ENCODE measurements around the gene GAA.

Gene GAA

DNA sequence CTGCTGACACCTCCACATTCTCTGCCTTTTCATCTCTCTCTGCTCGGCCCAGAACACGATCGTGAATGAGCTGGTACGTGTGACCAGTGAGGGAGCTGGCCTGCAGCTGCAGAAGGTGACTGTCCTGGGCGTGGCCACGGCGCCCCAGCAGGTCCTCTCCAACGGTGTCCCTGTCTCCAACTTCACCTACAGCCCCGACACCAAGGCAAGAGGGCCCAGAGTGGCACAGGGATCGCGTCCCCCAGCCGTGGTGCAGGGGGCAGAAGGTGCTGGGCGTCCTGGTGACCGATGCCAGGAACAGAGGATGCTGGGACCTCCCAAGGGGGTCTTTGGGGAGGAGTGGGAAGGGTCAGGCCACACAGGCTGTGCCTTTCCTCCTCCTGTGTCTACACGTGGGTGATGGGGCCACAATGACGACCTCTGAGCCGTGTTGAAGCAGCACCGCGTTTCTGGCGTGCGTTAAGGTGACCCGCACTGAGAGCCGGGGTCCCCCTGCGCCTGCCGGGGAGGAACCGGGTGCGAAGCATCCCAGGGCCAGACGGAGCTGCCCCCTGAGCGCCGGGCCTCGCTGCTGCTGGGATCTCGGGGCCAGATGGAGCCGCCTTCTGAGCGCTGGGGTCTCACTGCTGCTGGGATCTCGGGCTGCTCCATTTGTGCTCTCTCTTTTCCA, 17.4 kb downstream of the GAA start:
- no peak for DNase-seq

DNA sequence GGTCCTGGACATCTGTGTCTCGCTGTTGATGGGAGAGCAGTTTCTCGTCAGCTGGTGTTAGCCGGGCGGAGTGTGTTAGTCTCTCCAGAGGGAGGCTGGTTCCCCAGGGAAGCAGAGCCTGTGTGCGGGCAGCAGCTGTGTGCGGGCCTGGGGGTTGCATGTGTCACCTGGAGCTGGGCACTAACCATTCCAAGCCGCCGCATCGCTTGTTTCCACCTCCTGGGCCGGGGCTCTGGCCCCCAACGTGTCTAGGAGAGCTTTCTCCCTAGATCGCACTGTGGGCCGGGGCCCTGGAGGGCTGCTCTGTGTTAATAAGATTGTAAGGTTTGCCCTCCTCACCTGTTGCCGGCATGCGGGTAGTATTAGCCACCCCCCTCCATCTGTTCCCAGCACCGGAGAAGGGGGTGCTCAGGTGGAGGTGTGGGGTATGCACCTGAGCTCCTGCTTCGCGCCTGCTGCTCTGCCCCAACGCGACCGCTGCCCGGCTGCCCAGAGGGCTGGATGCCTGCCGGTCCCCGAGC, 17.9 kb downstream of the GAA start:
- DNase-seq: no peak

DNA sequence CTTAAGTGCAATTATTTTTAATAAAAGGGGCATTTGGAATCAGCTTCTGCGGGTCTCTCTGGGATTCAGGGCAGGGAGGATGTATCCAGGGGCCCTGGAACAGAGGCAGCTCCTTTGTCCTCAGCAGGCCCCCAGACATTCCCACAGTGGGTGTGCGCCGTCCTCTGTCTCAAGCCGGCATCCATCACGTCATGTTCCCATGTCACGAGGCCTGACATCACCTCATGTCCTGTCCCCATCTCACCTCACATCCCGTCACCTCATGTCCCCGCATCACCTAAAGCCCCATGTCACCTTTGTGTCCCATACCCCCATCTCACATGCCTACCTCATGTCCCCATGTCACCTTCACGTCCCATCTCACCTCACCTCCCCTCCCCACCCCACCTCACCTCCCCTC, 18.5 kb downstream of the GAA start:
- DNase-seq: no peak

GRCh38 chr17:80122026-80122575, 20.7 kb downstream of the GAA start:
- no peak for DNase-seq

GRCh38 chr17:80122926-80123505, 21.6 kb downstream of the GAA start:
- no peak for DNase-seq

GRCh38 chr17:80123791-80124190, 22.4 kb downstream of the GAA start:
- DNase-seq: no peak

DNA sequence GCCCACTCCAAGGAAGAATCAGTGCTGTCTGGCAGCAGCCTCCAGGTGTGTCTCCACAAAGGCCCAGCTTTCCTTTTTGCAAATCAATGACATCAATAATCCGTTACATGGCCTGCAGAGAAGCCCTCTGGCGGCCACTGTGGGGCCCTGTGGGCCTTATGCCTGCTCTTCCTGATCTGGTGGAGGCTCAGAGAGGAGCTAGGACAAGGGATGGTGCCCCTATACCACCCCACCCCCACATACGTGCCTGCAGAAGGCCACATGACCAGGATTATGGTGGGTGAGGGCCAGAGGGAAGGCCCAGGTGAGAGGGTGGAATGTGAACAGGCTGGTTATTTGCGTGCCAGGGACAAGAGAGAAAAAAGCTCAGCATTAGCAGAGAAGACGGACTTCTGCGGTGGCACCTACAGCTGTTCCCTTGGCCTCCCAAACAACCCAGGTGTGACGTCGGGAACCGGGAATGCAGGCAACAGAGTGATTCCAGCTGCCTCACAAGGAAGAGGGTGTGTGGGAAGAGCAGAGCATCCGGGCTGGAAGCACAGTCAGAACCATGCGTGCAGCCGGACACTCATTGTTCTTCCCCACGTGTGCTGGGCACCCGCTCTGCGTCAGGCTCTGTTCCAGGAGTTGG, 23.1 kb downstream of the GAA start:
- peak; percentile 29 for DNase-seq

GRCh38 chr17:80125656-80126448, 24.5 kb downstream of the GAA start:
- peak; percentile 38 for DNase-seq

DNA sequence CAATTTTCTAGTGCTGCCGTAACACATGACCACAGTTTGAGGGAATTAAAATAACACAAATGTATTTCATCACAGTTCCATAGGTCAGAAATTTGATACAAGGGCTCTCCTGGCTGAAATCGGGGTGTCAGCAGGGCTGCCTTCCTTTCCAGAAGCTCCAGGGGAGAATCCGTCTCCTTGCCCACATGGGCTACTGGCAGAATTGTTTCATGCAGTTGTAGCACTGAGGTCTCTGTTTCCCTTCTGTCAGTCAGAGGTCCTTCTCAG, 25.0 kb downstream of the GAA start:
- DNase-seq: no peak

GRCh38 chr17:80129006-80129565, 27.7 kb downstream of the GAA start:
- DNase-seq: no peak

- no peak for DNase-seq
These were observed 29.6 kb downstream of the GAA start for GRCh38 chr17:80130992-80131391.

DNA sequence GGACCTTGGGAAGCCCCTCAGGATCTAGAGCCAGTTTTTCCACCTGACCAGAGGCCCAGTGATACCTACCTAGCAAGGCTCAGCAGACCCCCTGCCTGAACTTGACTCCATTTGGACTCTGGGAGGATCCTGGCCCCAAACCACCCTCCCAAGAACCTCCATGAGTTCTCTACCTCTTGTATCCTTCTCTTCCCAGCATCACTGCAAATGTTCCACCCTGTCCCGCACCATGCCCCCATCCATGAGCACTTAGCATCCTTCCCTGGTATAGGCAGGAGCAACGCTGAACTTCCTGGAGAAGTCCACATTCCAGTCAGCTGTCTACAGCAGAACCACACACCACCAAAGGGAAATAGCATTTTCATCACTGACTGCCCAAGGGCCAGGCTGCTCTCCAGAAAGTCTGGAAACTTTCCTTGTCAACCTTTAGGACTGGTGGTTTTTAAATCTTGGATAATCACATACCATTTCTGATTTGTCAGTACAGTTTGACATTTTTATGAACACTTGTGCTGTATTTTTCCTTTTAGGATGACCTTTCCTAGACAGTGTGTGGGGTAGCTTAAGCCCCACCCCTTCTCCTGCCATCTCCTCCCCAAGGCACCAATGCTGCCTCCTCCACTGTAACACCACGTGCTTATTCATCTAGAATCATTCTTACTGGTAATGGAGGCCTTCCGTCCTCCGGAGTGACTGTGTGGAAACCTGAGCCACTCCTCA, 31.7 kb downstream of the GAA start:
- no peak for DNase-seq

GRCh38 chr17:80133626-80133970, 32.2 kb downstream of the GAA start:
- DNase-seq: no peak

DNA sequence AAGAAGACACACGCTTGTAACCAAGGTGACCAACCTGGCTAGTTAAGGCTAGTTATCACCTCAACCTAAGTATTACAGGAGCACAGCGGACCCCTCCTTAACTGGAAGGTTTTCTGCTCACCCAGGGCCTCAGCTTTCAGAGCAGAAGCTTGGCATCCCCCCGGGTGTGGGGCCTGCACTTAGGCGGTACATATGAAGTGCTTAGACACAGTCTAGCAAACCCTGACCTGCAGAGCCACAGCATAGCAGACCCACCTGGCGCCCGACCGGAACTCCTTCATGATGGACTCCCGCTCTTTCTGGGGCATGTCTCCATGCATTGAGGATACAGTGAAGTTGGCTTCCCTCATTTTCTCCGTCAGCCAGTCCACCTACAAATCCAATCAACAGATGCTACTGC, 35.8 kb downstream of the GAA start:
- no peak for DNase-seq

- no peak for DNase-seq
These were observed 37.6 kb downstream of the GAA start for GRCh38 chr17:80138856-80139426.

GRCh38 chr17:80141463-80142165, 40.2 kb downstream of the GAA start:
- no peak for DNase-seq

DNA sequence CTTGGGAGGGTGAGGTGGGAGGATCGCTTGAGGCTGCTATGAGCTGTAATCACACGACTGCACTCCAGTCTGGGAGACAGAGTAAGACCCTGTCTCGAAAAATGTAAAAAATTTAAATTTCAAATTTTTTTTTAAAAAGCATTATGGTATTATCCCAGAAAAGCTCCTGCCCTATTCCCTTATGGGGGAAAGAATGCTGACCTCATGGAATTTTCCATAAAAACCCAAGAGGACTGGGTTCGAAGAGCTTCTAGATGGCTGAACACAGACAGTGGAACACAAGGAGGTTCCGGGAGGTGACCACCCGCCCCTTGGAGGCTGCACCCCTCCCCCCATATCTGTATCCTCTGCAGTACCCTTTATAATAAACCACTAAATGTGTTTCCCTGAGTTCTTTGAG, 41.5 kb downstream of the GAA start:
- DNase-seq: no peak

DNA sequence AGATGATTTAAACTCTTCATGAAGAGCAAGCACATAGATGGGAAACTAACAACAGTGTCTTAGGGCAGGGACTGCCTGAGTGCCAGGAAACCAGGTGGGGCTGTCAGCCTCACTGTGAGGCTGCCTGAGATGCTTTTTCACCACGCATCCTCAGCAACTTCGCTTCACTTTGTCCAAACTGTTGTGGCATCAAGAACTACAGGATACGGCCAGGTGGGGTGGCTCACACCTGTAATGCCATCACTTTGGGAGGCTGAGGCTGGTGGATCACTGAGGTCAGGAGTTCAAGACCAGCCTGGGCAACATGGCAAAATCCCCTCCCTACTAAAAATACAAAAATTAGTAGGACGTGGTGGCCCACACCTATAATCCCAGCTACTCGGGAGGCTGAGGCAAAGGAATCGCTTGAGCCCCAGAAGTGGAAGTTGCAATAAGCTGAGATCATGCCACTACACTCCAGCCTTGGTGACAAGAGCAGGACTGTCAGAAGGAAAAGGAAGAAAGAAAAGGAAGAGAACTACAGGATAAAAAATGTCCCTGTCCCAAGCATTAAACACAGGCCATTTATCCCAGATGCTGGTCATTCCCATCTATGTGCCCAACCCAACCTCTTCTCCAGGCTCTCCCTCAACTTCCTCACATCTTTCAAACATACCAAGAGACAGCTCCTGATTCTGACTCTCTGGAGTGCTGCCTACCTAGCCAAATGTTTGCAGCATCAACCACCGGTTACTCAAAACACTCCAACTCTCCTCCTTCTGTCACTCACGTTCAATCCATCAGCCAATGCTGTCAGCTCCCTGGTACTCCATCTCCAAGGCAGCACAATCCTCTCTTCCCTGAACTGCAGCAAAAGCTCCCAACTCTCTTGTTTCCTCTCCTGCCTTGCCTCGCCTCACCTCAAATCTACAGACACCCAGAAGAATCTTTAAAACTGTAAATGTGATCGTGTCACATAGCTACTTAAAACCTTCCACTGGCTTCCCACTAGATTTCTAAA, 44.0 kb downstream of the GAA start:
- DNase-seq: no peak

DNA sequence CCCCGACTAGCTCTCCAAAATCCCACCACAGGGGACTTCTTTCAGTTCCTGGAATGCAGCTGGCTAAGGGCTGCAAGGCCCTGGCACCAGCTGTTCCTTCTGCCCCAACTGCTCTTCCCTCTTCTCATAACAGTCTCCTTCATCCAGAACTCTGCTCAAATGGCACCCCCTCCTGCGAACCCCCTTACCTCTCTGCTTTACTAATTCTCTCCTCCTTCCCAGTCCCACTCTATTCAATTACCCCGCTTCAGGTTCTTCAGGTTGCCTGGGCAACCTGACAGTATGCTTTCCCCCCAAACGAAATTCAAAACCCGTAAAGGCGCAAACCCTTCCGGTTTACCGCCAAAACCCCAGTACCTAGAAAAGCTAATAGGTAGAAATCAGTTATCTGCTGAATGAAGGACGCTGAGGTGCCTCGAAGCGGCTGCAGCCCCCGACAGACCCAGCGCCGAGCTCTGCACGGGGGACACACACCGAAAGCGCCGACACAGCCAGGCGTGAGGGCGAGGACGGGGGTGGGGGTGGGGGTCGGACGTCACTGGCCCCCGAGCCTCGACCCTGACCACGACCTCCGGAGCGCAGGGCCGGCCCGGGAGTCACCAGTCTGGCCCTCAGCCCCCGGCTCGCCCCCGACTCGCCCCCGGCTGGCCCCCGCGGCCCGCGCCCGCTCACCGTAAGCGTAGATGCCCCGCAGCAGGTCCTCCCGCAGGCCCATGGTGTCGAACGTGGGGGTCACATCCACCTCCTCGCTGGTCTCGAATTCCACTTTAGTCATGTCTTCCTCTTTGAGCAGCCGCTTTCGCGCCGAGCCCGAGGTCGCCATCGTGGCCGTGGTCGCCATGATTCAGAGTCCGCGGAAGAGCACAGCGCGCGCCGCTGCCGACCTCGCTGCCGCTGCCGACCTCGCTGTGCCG, 45.0 kb downstream of the GAA start:
- DNase-seq: peak; percentile 29

Measured in EL (cell line).